NCI-H774 (cell line): ENCODE measurements around the gene TCEA3.

Experiments used
- DNase-seq: peaks from one replicate; lab custom pipeline; 2025; lab: John Stamatoyannopoulos, UW

Gene TCEA3

DNA sequence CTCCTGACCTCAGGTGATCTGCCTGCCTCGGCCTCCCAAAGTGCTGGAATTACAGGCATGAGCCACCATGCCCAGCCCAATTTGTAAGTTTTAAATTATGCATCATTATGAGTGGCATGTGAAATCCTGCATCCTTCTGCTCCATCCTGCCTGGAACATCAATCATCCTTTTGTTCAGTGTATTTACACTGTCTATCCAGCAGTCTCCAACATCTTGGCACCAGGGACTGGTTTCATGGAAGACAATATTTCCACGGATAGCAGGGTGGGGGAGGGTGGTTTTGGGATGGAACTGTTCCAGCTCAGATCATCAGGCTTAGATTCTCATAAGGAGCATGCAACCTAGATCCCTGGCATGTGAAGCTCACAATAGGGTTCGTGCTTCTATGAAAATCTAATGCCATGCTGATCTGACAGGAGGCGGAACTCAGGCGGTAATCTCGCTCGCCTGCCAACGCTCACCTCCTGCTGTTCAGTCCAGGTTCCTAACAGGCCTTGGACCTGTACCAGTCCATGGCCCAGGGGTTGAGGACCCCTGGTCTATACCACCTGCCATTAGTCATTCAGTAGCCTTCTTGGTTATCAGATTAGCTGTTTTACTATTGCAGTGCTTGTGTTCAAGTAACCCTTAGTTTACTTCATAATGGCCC lies 22.2 kb upstream of the TCEA3 start:
- no peak for DNase-seq

DNA sequence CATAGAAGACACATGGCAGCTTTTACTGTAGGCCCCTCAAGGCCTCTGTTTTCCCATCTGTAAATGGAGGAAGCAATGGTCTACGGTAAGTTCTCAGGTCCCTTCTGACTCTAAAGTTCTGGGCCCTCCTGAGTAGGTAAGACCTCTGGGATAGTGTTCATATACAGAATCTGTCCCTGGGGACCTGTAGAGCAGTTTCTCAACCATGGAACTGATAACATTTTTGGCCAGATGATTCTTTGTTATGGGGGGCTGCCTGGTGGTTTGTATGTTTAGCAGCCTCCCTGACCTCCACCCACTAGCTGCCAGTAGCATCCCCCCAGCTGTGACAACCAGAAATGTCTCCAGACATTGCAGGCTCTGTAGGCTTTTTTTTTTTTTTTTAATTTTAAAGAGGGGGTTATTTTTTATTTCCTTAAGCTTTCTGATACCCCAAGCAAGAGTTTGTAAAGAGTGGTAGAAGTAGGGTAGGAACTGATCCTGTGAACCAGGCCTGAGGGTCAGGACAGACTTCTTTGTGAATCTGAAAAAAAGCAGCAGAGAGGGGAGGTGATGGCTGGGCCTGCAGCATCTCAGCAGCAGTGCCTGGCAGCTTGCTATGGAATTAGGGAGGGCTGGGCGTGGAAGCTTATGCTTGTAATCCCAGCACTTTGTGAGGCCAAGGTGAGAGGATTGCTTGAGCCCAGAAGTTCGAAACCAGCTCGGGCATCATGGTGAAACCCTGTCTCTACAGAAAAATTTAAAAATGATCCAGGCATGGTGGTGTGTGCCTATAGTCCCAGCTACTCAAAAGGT lies 20.2 kb upstream of the TCEA3 start:
- DNase-seq, result no peak

DNA sequence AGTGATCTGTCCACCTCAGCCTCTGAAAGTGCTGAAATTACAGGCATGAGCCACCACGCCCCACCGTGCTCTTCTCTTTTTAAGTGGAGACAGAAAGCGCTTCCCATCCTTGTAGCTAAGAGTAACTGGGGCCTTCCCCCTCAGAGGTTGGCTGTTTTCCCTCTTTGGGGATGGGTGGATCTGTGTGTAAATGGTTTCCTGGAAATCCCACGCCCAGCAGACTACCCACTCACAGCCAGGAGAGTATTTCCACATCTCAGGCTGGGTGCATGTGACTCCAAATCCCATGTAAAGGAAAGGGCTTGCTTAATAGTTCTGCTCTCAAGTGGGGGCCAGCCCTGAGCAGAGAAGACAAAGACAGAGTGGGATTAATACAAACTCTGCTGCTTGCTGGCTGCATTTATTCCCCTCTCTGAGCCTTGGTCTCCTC lies 19.6 kb upstream of the TCEA3 start:
- DNase-seq, result no peak

DNA sequence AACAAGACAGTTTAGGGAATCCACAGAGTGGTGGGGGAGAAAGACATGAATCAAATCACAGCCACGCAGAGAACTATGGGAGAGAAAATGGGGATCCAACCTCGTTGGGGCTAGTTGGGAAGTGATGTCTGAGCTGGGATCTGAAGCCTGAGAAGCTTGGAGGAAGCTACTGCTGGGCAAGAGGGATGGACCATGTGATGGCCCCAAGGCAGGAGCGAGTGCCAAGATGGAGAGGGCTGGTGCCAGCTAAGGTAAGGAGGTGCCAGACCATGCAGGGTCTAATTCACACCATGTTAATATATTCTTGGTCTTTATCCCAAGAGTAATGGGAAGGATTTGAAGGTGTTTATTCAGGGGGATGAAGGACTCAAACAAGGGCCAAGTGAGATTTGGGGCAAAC lies 18.2 kb upstream of the TCEA3 start:
- no peak for DNase-seq

DNA sequence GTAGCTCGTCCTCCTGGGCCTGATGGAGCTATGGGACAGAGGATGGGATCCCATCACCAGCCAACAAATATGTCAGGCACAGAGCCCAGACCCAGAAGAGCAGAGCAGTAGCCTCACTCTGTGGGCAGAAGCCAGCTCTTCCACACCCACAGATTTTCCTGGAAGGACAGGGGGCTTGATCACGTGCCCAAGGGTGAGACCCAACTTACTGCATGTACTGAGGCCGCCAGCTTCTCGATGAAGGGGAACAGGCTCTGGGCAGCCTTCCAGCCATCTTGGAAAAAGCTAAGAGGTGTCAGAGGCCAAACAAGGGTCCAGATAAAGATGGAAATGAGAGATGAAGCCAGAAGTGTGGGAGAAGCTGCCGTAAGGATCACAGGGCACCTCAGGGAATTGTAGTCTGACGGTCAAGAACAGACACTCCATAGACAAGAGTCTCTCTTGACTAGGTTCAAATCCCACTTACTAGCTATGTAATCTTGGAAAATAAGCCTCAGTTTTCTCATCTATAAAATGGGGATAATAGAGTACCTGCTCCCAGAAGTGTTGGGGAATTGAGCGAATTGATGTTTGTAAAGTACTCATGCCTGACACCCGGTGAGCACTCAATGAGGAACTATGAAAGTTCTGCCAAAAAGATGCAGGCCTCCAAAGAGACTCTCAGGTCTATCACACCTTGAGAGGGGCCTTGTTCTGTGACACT lies 17.0 kb upstream of the TCEA3 start:
- DNase-seq, result no peak

DNA sequence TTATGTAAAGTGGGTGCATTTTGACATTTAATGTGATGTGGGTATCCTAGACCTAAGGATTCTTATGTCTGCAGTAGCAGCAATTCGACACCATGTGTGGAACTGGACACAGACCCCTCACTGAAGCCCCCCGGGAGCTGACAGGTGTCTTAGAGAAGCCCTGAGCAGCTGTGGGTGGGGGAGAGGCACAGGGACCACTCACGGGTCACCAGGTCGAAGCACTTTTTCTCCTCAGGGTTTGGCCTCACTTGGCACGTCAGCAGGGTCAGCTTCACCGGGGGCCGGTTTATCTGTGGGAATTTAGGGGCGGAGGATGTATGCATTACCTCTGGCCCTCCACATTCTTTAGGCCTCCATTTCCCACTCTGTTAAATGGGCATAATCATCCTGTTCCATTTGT lies 14.0 kb upstream of the TCEA3 start:
- no peak for DNase-seq

DNA sequence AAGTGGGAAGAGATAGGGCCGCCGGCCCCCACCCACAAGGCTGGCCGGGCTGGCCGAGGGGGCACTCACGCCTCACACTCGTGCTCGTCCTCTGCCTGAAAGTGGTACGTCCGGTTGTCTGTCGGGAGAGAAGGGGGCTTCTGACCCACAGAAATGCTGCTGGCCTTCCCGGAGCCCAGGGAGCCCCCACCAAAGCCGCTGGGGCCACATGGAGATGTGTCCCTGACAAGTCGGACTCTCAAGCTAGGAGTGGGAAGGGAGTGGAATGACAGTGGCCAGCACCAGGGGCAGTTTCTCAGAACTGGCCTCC lies 12.8 kb upstream of the TCEA3 start:
- DNase-seq, result no peak

DNA sequence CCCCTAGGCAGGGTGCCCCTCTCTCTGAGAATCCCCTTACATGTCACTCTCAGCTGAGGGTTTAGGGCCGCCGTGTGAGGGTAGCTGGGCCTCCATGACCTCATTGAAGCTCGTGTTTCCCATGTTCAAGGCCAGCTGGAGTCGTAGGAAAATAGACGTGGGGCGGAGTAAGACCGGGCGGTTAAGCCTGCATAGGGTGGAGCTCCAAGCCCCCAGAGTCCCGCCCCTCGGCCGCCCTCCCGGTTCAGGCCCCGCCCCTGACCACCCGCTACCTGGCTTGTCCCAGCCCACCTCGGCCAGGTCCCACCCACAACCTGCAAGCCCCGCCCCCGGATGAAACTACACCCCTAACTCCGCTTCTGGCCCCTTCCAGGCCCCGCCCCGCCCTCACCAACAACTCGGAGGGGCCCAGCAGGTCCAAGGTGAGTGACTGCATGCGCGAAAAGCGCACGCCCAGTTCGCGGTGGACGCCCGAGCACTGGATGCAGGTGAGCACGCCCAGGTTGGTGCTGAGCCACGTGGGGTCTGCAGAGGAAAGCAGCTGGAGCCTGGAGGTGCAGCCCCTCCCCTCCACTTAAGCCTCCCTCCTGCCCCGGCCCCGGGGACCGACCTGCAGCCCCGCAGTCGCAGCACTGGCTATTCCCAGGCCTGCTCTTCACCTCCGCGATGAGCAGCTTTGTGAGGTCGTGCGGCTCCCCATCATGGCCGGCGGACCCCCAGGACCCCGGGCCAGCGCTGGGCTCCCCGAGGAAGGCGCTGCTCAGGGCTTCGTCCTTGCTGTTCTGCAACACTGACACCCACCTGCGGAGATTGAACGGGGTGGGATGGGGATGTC lies 12.2 kb upstream of the TCEA3 start:
- no peak for DNase-seq

DNA sequence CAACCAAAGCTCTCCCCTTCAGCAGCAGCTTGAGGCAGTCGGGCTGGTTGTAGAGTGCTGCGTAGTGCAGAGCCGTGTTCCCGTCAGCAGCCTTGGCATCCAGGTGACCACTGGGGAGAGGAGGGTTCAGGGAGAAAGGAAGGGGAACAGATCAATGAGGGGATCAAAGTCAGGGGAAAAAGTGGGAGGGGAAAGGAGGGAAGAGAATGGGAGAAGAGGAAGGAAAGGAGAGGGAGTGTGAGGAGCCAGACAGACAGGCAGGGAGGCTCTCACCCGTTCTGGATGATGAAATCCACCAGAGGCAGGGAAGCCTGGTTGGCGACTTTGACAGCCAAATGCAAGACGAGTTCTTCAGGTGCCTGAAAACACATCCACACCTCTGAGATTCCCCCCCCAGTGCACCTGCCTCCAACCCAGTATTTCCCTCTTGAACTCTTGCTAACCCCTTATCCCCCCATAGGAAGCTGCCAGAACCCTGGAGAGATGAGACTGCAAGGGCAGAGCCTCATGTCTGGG lies 9.8 kb upstream of the TCEA3 start:
- DNase-seq, result no peak

DNA sequence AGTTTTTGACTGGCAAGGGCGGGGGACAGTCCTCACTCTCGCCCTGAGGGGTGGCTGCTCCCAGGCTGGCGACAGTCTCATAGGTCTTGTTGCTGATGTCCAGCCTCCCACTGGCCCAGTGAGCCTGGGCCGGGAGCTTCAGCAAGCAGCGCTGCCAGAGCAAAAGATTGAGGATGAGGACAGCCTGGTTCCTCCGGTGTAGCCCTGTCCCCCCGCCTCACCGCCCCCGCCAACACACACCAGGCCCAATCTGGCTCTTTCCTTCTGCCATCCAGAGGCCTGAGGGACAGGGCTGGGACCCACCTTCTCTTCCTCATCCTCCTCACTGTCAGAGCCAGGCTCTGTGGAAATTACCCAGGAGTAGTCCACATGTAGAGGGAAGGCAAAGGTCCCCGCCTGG lies 8.6 kb upstream of the TCEA3 start:
- DNase-seq, result no peak

DNA sequence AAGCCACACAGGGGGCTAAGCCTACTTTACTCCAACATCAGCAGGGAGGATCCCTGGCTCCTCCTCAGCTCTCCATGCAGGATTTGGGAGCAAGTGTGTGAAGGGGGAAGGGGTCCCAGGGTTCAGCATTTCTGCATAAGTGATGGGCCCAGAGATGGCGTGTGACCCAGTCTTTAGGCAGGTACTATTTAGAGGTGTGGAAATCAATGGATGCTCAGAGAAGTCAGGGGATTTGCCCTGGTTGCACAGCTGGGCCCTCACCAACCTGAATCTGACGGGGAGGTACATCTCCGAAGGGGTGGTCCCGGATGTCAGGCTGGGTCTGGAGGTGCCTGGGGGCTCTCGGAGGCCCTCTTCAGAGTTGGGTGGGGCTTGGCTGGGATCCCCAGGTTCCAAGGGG lies 6.9 kb upstream of the TCEA3 start:
- no peak for DNase-seq

DNA sequence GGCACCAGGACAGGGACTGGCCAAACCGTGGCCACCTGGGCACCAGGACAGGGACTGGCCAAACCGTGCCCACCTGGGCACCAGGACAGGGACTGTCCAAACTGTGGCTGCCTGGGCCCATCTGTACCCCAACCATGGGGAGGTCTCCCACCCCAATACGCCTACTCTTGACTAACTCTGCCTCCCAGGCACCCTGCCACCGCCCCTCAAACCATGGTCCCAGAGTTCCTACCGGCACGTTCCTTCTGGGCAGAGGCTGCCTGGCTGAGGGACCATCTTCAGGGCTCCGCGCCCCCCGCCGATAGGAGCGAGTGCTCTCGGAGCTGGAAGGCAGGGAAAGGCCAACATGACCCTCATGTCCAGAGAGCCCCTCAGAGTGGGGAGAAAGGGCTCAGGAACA lies 6.3 kb upstream of the TCEA3 start:
- DNase-seq, result no peak

DNA sequence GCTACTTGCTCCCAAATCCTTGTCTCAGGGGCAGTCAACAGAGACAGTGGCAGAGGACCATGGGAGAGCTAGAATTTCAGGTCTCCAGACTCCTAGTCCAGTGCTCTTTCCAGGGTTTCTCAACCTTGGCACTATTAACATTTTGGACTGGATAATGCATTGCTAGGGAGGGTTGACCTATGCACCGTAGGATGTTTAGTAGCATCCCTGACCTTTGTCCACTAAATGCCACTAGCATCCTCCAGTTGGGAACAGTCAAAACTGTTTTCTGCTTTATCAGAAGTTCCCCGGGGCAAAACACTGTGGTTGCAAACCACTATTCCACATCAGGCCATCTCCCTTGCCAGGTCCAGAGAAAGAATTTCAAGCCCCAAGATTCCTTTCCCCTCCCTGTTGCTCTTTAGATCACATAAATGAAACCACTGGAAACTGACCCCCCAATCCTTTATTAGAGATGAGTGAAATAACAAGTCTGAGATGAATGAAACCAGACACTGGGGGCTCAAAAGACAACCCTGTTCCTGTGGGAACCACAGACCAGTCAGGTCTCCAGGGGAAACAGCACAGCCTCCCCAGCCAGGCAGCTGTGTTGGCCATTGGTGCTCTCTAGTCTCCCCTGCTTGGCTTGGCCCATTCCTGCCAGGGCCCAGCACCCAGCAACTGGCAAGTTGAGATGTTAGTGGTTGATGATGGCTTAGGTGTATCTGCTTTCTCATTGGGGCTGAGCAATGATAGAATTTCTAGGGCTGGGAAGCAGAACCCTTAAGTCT lies 3.8 kb upstream of the TCEA3 start:
- no peak for DNase-seq

DNA sequence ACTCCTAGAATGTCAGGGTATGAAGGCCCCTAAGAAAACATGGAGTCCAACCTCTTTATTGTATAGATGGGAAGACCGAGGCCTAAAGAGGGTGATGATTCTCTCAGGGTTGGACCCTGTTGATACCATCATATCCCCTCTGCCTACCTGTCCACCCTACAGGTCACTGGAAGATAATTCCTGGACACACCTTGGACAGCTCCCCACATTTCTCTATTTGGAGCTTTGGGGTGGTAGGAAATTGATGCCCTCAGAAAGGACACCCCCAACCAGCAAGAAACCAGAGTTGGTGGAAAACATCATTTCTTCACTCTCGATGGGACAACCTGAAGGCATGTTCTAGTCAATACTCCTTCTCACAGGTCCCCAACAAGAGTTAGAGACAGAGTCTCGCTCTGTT lies 3.0 kb upstream of the TCEA3 start:
- DNase-seq, result no peak

DNA sequence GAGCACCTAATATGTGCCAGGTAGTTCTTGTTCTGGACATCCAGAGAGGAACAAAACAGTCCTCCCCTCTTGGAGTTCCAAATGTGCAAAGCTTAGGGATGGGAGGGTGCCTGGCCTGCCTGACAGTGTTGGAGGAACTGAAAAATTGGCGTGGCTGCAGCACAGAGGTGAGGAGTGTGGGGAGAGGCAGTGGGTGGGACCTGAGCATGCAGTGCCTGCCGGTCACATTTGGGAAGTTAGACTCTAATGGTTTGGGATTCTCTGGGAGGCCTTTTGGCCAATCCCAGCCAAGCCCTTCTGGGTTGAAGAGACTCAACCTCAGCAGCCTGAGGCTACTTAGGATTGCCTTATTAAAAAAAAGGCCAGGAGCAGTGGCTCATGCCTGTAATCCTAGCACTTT lies 2.3 kb upstream of the TCEA3 start:
- DNase-seq, result no peak

DNA sequence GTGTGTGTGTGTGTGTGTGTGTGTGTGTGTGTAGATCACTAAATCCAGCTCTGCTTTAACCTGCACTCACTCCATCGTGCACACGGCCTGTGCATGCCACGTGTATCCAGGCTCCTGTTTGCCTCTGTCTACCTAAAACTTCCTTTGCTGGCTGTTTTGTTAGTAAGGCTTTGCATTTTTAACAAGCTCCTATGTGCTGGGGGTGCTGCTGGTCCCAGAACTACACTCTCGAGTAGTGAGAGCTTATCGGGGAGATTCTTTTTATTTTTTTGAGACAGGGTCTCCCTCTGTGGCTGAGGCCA lies 596 bp upstream of the TCEA3 start:
- no peak for DNase-seq

DNA sequence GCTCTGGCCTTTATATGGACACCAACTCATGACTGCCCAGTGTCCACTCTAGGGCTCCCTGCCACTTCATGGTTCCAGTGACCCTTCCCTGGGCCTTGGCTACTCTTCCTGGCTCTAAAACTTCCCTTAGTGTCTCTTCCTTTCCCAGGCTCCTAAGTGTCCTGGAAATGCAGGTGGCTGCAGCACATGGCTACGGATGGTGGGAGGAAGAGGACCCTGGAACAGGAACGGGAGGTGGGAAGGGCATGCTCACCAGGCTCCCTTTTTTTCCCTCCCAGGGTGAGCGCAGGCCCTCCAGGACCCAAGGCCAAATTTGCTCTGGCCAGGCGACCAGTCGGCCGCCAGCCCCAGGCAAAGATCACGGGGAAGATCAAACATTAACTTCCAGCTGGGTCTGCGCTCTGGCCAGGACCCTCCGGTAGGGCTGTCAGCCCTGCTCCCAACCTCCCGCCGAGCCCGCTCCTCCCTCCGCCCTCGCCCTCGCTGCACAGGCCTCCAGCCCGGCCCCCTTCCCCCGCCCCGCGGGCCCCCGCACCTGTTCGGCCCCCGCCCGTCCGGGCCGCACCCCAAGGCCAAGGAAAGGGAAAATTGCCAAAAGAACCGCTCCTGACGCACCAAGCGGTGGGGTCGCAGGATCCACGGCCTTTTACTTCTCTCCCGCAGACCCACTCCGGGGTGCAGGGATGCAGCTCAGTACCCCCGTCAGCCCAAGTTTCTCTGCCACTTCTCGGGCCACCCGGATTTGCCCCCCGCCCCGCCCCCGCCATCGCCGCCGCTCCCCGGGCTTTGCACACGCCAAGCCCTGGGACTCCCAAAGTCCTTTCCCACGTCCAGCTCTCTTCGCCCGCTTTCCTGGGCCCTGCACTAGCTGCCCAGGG lies 894 bp downstream of the TCEA3 start:
- no peak for DNase-seq

DNA sequence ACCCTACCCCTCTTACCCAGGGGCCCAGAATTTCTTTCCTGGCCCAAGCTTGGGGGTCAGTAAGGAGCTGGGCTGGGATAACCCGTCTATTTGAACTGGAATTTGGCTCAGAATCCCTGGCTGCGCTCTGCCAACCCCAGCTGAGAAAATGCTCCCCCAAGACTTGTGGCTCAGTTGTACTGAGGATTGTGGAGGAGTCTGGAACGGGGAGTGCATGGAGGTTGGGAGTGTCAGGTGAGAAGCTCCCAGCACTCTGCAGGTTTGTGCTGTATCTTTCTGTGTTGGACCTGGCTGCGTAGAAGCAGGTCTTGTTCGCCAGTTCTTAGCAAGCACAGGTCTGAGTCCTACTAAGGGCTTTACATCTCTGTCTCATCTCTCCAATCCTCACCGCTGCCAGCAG lies 1.6 kb downstream of the TCEA3 start:
- no peak for DNase-seq

DNA sequence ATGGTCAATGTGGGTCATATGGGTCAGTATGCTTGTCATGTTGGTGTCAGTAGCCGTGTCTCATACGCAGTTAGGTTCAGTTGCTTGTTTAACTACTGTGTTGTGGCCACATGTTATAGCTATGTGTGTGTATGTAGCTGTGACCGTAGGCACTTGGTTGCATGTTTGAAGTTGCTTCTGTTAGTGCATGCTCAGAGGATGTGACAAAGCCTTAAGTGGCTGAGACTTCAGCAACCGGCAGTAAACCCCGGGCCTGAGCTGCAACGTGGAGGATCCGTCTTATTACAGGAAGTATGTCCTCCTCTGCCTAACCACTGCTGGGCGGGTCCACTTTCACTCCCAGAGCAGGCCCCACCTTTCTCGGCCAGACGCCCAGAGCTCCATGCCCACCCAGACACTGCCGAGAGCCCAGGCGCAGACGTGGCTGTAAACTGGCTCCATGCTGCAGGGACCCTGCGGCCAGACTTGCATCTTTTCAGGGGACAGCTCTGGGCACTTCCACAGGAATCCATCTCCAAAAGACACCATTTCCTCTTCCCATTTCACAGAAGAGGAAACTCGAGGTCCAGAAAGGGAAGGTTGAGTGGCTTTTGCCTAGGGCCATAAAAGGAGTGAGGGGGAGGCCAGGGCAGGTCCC lies 2.2 kb downstream of the TCEA3 start:
- DNase-seq, result no peak

DNA sequence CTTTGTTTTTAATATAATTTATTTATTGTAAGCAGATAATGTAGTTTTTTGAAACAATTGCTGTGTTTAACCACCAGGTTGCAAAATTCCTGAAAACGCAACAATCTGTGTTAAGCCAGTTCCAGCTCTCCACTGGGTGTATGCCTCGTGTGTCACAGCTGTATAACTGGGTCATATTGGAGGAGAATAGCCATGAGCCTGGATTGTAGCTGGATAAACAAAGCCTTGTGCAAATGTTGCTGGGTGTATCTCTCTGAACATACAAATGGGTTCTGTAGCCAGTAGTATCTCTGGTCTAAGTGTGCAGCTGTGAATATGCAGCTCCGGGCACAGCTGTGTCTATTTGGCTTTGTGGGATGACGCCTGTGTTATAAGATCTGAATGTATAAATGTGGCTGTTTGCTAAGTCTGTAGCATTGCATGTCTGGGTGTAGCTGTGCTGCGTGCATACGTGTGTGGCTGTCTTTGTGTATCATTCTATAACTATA lies 2.8 kb downstream of the TCEA3 start:
- DNase-seq, result no peak
